Kidney (tissue), 14 donors: Measurements from ENCODE around the gene MED20. TPM values are rescaled to one million over a fixed set of nuclear protein-coding genes. Genes with fewer than 3 reads are reported as not detected.

Experiments used
- DNase-seq, 5 donors: peaks; one replicate each; pipeline ENCODE4 v3.0.0-alpha.2; 2013 to 2020
- FAIRE-seq: peaks from 2 replicates; lab custom pipeline; 2012; peaks lifted over from hg19 to GRCh38; lab: Jason Lieb, UNC
- H3K27ac ChIP-seq, 2 donors: one replicate each; pipeline ENCODE4 v1.7.0; 2013; ENCODE audit warnings: low read depth in 2 of 2, low read length in 2 of 2, inconsistent platforms in 1 of 2
- H3K27me3 ChIP-seq: one replicate; pipeline ENCODE4 v1.7.1; 2013; ENCODE audit warnings: low read length, inconsistent platforms; ENCODE audit not compliant: control insufficient read depth, insufficient read depth
- H3K36me3 ChIP-seq, 3 donors: one replicate each; pipeline versions ENCODE4 v1.7.0 to v1.7.1; 2013; ENCODE audit warnings: low read length in 3 of 3, control low read depth in 1 of 3, inconsistent platforms in 1 of 3; ENCODE audit not compliant: insufficient read depth in 3 of 3, control insufficient read depth in 2 of 3
- H3K4me1 ChIP-seq, 3 donors: one replicate each; pipeline versions ENCODE4 v1.7.0 to v1.7.1; 2013; ENCODE audit warnings: low read length in 3 of 3, inconsistent platforms in 1 of 3, low read depth in 1 of 3; ENCODE audit not compliant: control insufficient read depth in 2 of 3, insufficient read depth in 2 of 3
- H3K4me3 ChIP-seq, 3 donors: one replicate each; pipeline versions ENCODE4 v1.7.0 to v1.8.1; 2013; ENCODE audit warnings: low read length in 3 of 3, control low read depth in 1 of 3, inconsistent platforms in 1 of 3
- H3K9ac ChIP-seq, 3 donors: one replicate each; pipeline versions ENCODE4 v1.7.0 to v1.7.1; 2013; ENCODE audit warnings: low read length in 3 of 3, control low read depth in 1 of 3, inconsistent platforms in 1 of 3
- H3K9me3 ChIP-seq, 3 donors: one replicate each; pipeline versions ENCODE4 v1.7.0 to v1.7.1; 2013; ENCODE audit warnings: low read length in 3 of 3, control low read depth in 1 of 3, inconsistent platforms in 1 of 3; ENCODE audit not compliant: control insufficient read depth in 2 of 3, insufficient read depth in 1 of 3
- CTCF ChIP-seq: IDR thresholded peaks from 3 replicates; pipeline ENCODE4 v1.5.1; 2012; ENCODE audit warnings: mild to moderate bottlenecking, moderate library complexity, borderline replicate concordance; ENCODE audit not compliant: insufficient read depth; ENCODE audit errors: extremely low read depth
- intact Hi-C: fragments of 100-400 bp; cut with DNase I; formaldehyde crosslinking; loops from one replicate; pipeline ENCODE4 v1.11.1; 2022
- polyA plus RNA-seq: library from polyadenylated mRNA; stranded (reverse); fragments of 350-450 nt; fragmentation: Illumina TruSeq; extraction: RNeasy Lipid Tissue Mini Kit (QIAGEN cat#74804); gene quantifications from one replicate; pipeline ENCODE4 v1.2.3, GENCODE V29; 2014; ENCODE audit warnings: low read depth, low replicate concordance; ENCODE audit not compliant: insufficient read depth
- total RNA-seq: library from RNA; stranded (reverse); fragmentation: NEBNext Ultra II Directional; extraction: Animal tissue kit (Norgen Biotek cat#: 25700); gene quantifications from one replicate; pipeline ENCODE4 v1.2.1, GENCODE V29; 2021
- donor health status: control.
- donor health status: control.
- donor health status: control.
- donor health status: control.
- donor health status: control.
- donor health status: DM: yes; HTN: yes; CAD: no.
- donor health status: Normal renal cell carcinoma (clear cell type).

The MED20 gene
- total and polyA plus RNA-seq, 2 donors from 2014 or later, result 15.1 to 22.0 TPM

GRCh38 chr6:41965429-41966213 is 44.7 kb upstream of the MED20 start:
- no peak overlapping the region for H3K4me3 ChIP-seq
- no peak overlapping the region for H3K9ac ChIP-seq
- no peaks in the 10 kb centered on the region for H3K27me3 ChIP-seq
- DNase-seq, result no peak
- no peak overlapping the region for H3K27ac ChIP-seq
- FAIRE-seq, result no peak
- peaks cover 0 to 9% (median 0%) of the 10 kb centered on the region in 3 donors for H3K4me1 ChIP-seq
- no peak for TF ChIP-seq CTCF
- H3K9me3 ChIP-seq, result no peaks in the 10 kb centered on the region
- no peaks in the 10 kb centered on the region for H3K36me3 ChIP-seq
- intact Hi-C loops, result no loop called here

GRCh38 chr6:41964201-41964887 is 43.4 kb upstream of the MED20 start:
- no peak for FAIRE-seq
- Histone ChIP-seq H3K4me1 (peaks cover 0 to 9% (median 0%) of the 10 kb centered on the region in 3 donors), H3K4me3 (peak overlapping the region in 1 of 3 donors; percentile 6), H3K27me3 (no peaks in the 10 kb centered on the region), H3K27ac (no peak overlapping the region), H3K9me3 (no peaks in the 10 kb centered on the region), H3K36me3 (no peaks in the 10 kb centered on the region), H3K9ac (no peak overlapping the region)
- intact Hi-C loops, result no loop called here
- DNase-seq, result no peak
- TF ChIP-seq CTCF, result no peak

- no peak for TF ChIP-seq CTCF
- H3K4me3 ChIP-seq, result no peak overlapping the region
- DNase-seq, result no peak
- intact Hi-C loops, result no loop called here
- no peak overlapping the region for H3K9ac ChIP-seq
- no peak for FAIRE-seq
- no peaks in the 10 kb centered on the region for H3K27me3 ChIP-seq
- H3K36me3 ChIP-seq, result no peaks in the 10 kb centered on the region
- no peak overlapping the region for H3K27ac ChIP-seq
- peaks cover 0 to 9% (median 0%) of the 10 kb centered on the region in 3 donors for H3K4me1 ChIP-seq
- H3K9me3 ChIP-seq, result no peaks in the 10 kb centered on the region
Measured at GRCh38 chr6:41963371-41963770, 42.4 kb upstream of the MED20 start.
